HepG2 (cell line): ENCODE results near the gene THAP3. TPM values are rescaled to one million over a fixed set of nuclear protein-coding genes. Genes with fewer than 3 reads are reported as not detected.

ENCODE experiments used
- AGO1 ChIP-seq: fragments of 200-400 bp; formaldehyde crosslinking; IDR thresholded peaks from 2 replicates; pipeline ENCODE4 v1.6.1; 2017; ENCODE audit warnings: mild to moderate bottlenecking, low read depth, low read length, moderate library complexity; ENCODE audit not compliant: poor library complexity, severe bottlenecking
- ARNTL ChIP-seq: sonication (generic); formaldehyde crosslinking; IDR thresholded peaks from 2 replicates; pipeline ENCODE4 v1.4.0; 2020; ENCODE audit warnings: mild to moderate bottlenecking, missing genetic modification reagents
- CHCHD3 ChIP-seq: sonication (generic); formaldehyde crosslinking; IDR thresholded peaks from 2 replicates; pipeline ENCODE4 v1.8.0; 2022; ENCODE audit warnings: mild to moderate bottlenecking, missing genetic modification reagents, moderate library complexity
- FOSL1 ChIP-seq: sonication (generic); formaldehyde crosslinking; IDR thresholded peaks from 2 replicates; pipeline ENCODE4 v1.9.0; 2021; ENCODE audit warnings: missing genetic modification reagents, borderline replicate concordance
- IRF2 ChIP-seq: IDR thresholded peaks from 2 replicates; pipeline ENCODE4 v1.6.1; 2018; ENCODE audit warnings: missing genetic modification reagents, missing compliant biosample characterization
- RNF2 ChIP-seq: fragments of 450-650 bp; conservative IDR thresholded peaks from 2 replicates; pipeline ENCODE4 v1.6.1; 2016; ENCODE audit warnings: low read depth
- SETDB1 ChIP-seq: sonication (generic); formaldehyde crosslinking; IDR thresholded peaks from 2 replicates; pipeline ENCODE4 v1.5.1; 2020; ENCODE audit warnings: missing genetic modification reagents, mild to moderate bottlenecking, borderline replicate concordance
- SNAPC2 ChIP-seq: sonication (generic); formaldehyde crosslinking; IDR thresholded peaks from 2 replicates; pipeline ENCODE4 v1.8.1; 2022; ENCODE audit warnings: mild to moderate bottlenecking, missing genetic modification reagents
- SNRNP70 ChIP-seq: fragments of 200-400 bp; formaldehyde crosslinking; IDR thresholded peaks from 2 replicates; pipeline ENCODE4 v1.6.1; 2017; ENCODE audit warnings: mild to moderate bottlenecking, low read depth, low read length, moderate library complexity
- THAP9 ChIP-seq: sonication (generic); formaldehyde crosslinking; IDR thresholded peaks from 2 replicates; pipeline ENCODE4; 2020; ENCODE audit warnings: missing genetic modification reagents, mild to moderate bottlenecking, borderline replicate concordance
- ZFP36 ChIP-seq: fragments of 150-350 bp; IDR thresholded peaks from 2 replicates; pipeline ENCODE4 v1.6.1; 2018; ENCODE audit warnings: borderline replicate concordance, low read length, low read depth; ENCODE audit not compliant: partially characterized antibody
- ZNF136 ChIP-seq: sonication (generic); formaldehyde crosslinking; IDR thresholded peaks from 2 replicates; pipeline ENCODE4 v1.8.1; 2022; ENCODE audit warnings: low read depth, mild to moderate bottlenecking, moderate library complexity, missing genetic modification reagents
- ZNF33B ChIP-seq: sonication (generic); formaldehyde crosslinking; IDR thresholded peaks from 2 replicates; pipeline ENCODE4 v1.5.1; 2020; ENCODE audit warnings: mild to moderate bottlenecking, missing genetic modification reagents
- polyA plus RNA-seq, 8 experiments: library from polyadenylated mRNA; depleted of rRNA in 3 of 8; stranded (reverse) in 7 of 8; unstranded in 1 of 8; fragments of >200 nt; fragmentation: Illumina TruSeq in 4 of 8; extraction: Trizol in 4 of 8; gene quantifications; 2 replicates each; pipeline versions ENCODE4 v1.2.1 to v1.2.3, GENCODE V29; 2011 to 2016; ENCODE audit warnings: low read depth in 4 of 8, missing spikeins in 1 of 8, mixed read lengths in 1 of 8; ENCODE audit not compliant: insufficient read depth in 1 of 8
- total RNA-seq, 5 experiments: library from RNA; depleted of rRNA; stranded (reverse); fragments of >200 nt; fragmentation: Illumina TruSeq; extraction: Trizol; gene quantifications; 2 replicates each; pipeline ENCODE4 v1.2.3, GENCODE V29; 2016; ENCODE audit warnings: low read depth in 1 of 5
- TF ChIP-seq, protein P1 (sequence below): sonication (generic); formaldehyde crosslinking; IDR thresholded peaks from 2 replicates; pipeline ENCODE4 v1.8.0; 2022; ENCODE audit warnings: mild to moderate bottlenecking, missing genetic modification reagents
- TF ChIP-seq, protein P2 (sequence below): sonication (generic); formaldehyde crosslinking; IDR thresholded peaks from 2 replicates; pipeline ENCODE4 v1.4.0; 2020; ENCODE audit warnings: missing genetic modification reagents
- TF ChIP-seq, protein P3 (sequence below): sonication (generic); formaldehyde crosslinking; IDR thresholded peaks from 2 replicates; pipeline ENCODE4 v1.8.1; 2023; ENCODE audit warnings: mild to moderate bottlenecking, missing genetic modification reagents
- TF ChIP-seq, protein P4 (sequence below): sonication (generic); formaldehyde crosslinking; IDR thresholded peaks from 2 replicates; pipeline ENCODE4 v1.4.0; 2020; ENCODE audit warnings: missing genetic modification reagents, low read depth, mild to moderate bottlenecking, borderline replicate concordance

The THAP3 gene
- total and polyA plus RNA-seq, 2 of the 13 experiments (the other 11 are each of a cell fraction or from before 2014, with no cell fraction given): 10.3 to 14.9 TPM

DNA sequence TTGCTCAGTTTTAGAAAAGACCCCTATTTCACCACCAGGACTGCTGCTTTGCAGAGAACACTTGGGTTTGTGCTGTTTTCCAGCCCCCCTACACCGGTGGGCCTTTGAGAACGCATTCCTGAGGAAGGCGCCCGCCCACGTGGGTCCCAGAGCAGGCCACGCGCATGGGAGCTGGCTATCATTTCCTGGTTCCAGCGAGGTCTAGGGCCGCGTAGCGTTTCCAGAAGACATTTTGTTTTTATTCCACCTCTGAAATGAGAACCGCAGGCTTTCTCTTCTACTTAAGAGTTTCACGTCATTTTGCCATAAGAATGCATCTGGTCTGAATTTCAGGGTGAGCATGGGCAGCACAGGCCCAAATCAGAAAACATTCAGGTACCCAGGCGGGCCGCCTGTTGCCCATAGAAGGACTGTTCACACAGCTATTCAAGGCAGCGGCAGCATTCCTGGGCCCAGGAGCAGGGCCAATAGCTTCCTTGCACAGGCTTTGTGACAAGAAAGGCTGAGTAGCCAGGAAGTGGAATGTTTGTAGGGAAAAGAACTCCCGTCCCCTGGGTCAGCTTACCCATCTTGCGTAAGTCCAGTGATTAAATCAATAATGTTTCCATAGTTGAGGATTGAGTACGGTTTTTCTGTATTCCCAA, 20.6 kb upstream of the THAP3 start (continued):
- TF ChIP-seq THAP9 (CRISPR knock-in tag): 0 out of 2 replicates have a peak, but pooled peaks have one; percentile 51
- no peak for TF ChIP-seq ARNTL (CRISPR knock-in tag)
- no peak for TF ChIP-seq FOSL1
- TF ChIP-seq ZNF33B (CRISPR knock-in tag): no peak
- TF ChIP-seq SNRNP70: no peak
- TF ChIP-seq, protein P1, sequence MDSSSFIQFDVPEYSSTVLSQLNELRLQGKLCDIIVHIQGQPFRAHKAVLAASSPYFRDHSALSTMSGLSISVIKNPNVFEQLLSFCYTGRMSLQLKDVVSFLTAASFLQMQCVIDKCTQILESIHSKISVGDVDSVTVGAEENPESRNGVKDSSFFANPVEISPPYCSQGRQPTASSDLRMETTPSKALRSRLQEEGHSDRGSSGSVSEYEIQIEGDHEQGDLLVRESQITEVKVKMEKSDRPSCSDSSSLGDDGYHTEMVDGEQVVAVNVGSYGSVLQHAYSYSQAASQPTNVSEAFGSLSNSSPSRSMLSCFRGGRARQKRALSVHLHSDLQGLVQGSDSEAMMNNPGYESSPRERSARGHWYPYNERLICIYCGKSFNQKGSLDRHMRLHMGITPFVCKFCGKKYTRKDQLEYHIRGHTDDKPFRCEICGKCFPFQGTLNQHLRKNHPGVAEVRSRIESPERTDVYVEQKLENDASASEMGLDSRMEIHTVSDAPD (CRISPR knock-in tag): no peak
- TF ChIP-seq ZNF136 (CRISPR knock-in tag): no peak; the same call in 1 of the 2 replicates
- TF ChIP-seq AGO1: no peak
- no peak for TF ChIP-seq RNF2
- TF ChIP-seq, protein P2, sequence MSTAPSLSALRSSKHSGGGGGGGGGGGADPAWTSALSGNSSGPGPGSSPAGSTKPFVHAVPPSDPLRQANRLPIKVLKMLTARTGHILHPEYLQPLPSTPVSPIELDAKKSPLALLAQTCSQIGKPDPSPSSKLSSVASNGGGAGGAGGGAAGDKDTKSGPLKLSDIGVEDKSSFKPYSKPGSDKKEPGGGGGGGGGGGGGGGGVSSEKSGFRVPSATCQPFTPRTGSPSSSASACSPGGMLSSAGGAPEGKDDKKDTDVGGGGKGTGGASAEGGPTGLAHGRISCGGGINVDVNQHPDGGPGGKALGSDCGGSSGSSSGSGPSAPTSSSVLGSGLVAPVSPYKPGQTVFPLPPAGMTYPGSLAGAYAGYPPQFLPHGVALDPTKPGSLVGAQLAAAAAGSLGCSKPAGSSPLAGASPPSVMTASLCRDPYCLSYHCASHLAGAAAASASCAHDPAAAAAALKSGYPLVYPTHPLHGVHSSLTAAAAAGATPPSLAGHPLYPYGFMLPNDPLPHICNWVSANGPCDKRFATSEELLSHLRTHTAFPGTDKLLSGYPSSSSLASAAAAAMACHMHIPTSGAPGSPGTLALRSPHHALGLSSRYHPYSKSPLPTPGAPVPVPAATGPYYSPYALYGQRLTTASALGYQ: no peak
- no peak for TF ChIP-seq ZFP36
- peak; percentile 63; the same call in 1 of the 2 replicates for TF ChIP-seq IRF2
- TF ChIP-seq CHCHD3 (CRISPR knock-in tag): no peak
- TF ChIP-seq SNAPC2 (CRISPR knock-in tag): no peak
- TF ChIP-seq, protein P3, sequence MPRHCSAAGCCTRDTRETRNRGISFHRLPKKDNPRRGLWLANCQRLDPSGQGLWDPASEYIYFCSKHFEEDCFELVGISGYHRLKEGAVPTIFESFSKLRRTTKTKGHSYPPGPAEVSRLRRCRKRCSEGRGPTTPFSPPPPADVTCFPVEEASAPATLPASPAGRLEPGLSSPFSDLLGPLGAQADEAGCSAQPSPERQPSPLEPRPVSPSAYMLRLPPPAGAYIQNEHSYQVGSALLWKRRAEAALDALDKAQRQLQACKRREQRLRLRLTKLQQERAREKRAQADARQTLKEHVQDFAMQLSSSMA (CRISPR knock-in tag): no peak
- TF ChIP-seq, protein P4, sequence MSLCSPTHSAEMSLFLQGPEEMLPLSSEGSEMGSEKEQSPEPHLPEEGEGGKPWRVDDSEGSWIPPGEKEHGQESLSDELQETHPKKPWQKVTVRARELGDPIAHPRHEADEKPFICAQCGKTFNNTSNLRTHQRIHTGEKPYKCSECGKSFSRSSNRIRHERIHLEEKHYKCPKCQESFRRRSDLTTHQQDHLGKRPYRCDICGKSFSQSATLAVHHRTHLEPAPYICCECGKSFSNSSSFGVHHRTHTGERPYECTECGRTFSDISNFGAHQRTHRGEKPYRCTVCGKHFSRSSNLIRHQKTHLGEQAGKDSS (CRISPR knock-in tag): no peak
- TF ChIP-seq SETDB1 (CRISPR knock-in tag): no peak
